Sigmoid colon (tissue), 4 donors: Measurements from ENCODE around the gene RGS21.

Source experiments
- CTCF ChIP-seq, 4 experiments: fragments of 450-650 bp in 3 of 4; fragments of 200-600 bp in 1 of 4; IDR thresholded peaks; one replicate each; pipeline ENCODE4 v1.5.1; 2016 to 2019; ENCODE audit warnings: antibody characterized with exemption in 4 of 4, mild to moderate bottlenecking in 3 of 4, moderate library complexity in 2 of 4
- EP300 ChIP-seq, 4 donors: sonication (generic); formaldehyde crosslinking; IDR thresholded peaks; one replicate each; pipeline ENCODE4 v1.6.1; 2017; ENCODE audit warnings: antibody characterized with exemption in 4 of 4
- POLR2A ChIP-seq, 2 donors: fragments of 450-650 bp; IDR thresholded peaks; one replicate each; pipeline ENCODE4 v1.6.1; 2016; ENCODE audit warnings: antibody characterized with exemption in 2 of 2, mild to moderate bottlenecking in 2 of 2, moderate library complexity in 2 of 2
- POLR2AphosphoS5 ChIP-seq, 4 donors: sonication (generic); formaldehyde crosslinking; IDR thresholded peaks; one replicate each; pipeline ENCODE4 v1.6.1; 2017; ENCODE audit warnings: antibody characterized with exemption in 4 of 4

- TF ChIP-seq CTCF (IDR thresholded peaks at IDR 0.05) (no peak), POLR2A (IDR thresholded peaks at IDR 0.05) (no peak), POLR2AphosphoS5 (IDR thresholded peaks at IDR 0.05) (no peak), EP300 (IDR thresholded peaks at IDR 0.05) (no peak)
Measured at GRCh38 chr1:192350356-192350755, 33.6 kb downstream of the RGS21 start.
